ENCODE measurements around the gene SCN3B. TPM values are rescaled to one million over a fixed set of nuclear protein-coding genes. Genes with fewer than 3 reads are reported as not detected.

SCN3B gene
- polyA plus RNA-seq, 1 experiment: 0.17 TPM

GRCh38 chr11:123585706-123586105, 68.7 kb downstream of the SCN3B start:
- CTCF ChIA-PET: interaction anchor here (1.0 to 3.6 kb wide), 3 partner anchors 9 to 126 kb away, joined by 3 to 22 read pairs (median 7); no protein-coding TSS in a partner anchor
- no peak for DNase-seq (ENCODE audit: low read depth, low spot score)
- Histone ChIP-seq H3K27me3 (ENCODE audit: control insufficient read depth, insufficient read depth, low read length) (no peaks in the 10 kb centered on the region), H3K27ac (ENCODE audit: low read depth, low read length) (peak overlapping the region; percentile 21), H3K9me3 (ENCODE audit: control insufficient read depth, insufficient read depth, low read length) (no peaks in the 10 kb centered on the region; the same call in 1 of the 2 replicates), H3K4me3 (ENCODE audit: low read depth, low read length) (no peak overlapping the region)
- no peak for TF ChIP-seq CTCF (IDR thresholded peaks at IDR 0.05; ENCODE audit: low read depth, low read length)
- POLR2A ChIA-PET: no interaction called here

DNA sequence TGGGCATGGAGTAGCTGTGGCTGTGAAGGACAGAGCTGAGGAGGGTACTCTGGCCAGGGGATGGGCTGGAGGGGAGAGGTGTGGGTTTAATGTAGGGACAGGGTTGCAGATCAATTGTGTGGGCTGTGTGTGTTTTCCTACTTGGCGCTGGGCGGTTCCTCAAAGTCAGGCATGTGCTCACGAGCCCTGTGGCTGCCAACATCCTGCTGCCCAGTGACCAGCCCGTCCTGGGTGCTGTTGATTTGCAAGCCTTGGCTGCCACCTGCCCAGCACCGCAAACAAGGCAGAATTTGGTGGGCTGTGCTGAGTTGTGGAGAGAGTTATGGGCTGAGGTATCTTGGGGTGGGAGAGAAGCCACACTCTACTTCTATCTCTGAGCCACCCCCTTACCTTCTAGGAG, 69.2 kb downstream of the SCN3B start:
- TF ChIP-seq CTCF (IDR thresholded peaks at IDR 0.05; ENCODE audit: low read depth, low read length): no peak
- no peak for DNase-seq (ENCODE audit: low read depth, low spot score)
- H3K4me3 ChIP-seq (ENCODE audit: low read depth, low read length): no peak overlapping the region
- ChIA-PET POLR2A (no interaction called here), CTCF (interaction anchor here (1.0 to 3.6 kb wide), 2 partner anchors 9 to 122 kb away, joined by 3 to 22 read pairs; no protein-coding TSS in a partner anchor)
- no peaks in the 10 kb centered on the region for H3K27me3 ChIP-seq (ENCODE audit: control insufficient read depth, insufficient read depth, low read length)
- H3K9me3 ChIP-seq (ENCODE audit: control insufficient read depth, insufficient read depth, low read length): no peaks in the 10 kb centered on the region; the same call in 1 of the 2 replicates
- H3K27ac ChIP-seq (ENCODE audit: low read depth, low read length): no peak overlapping the region

DNA sequence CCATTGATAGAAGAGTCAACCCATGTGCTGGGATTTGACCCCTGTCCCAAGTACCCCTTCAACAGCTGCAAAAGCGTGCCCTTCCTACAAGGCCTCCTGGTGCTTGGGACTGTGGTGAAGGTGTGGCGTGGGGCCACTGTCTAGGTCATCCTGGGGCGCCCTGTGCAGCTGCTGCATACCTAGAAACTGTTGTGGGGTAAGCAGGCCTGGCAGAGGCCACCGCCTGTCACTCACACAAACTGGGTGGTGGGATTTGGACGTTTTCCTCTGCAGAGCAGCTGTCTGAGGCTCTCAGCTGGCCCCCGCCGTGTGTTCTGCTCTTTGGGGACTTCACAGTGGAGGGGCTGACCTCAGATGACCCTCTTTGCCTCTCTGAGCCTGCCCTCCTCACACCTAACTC, 69.7 kb downstream of the SCN3B start:
- ChIA-PET POLR2A (no interaction called here), CTCF (interaction anchor here (1.0 to 7.2 kb wide), 3 partner anchors 8 to 123 kb away, joined by 3 to 212 read pairs (median 22); no protein-coding TSS in a partner anchor)
- TF ChIP-seq CTCF (IDR thresholded peaks at IDR 0.05; ENCODE audit: low read depth, low read length): no peak
- no peak overlapping the region for H3K4me3 ChIP-seq (ENCODE audit: low read depth, low read length)
- H3K9me3 ChIP-seq (ENCODE audit: control insufficient read depth, insufficient read depth, low read length): no peaks in the 10 kb centered on the region; the same call in 1 of the 2 replicates
- no peak for DNase-seq (ENCODE audit: low read depth, low spot score)
- no peak overlapping the region for H3K27ac ChIP-seq (ENCODE audit: low read depth, low read length)
- no peaks in the 10 kb centered on the region for H3K27me3 ChIP-seq (ENCODE audit: control insufficient read depth, insufficient read depth, low read length)

DNA sequence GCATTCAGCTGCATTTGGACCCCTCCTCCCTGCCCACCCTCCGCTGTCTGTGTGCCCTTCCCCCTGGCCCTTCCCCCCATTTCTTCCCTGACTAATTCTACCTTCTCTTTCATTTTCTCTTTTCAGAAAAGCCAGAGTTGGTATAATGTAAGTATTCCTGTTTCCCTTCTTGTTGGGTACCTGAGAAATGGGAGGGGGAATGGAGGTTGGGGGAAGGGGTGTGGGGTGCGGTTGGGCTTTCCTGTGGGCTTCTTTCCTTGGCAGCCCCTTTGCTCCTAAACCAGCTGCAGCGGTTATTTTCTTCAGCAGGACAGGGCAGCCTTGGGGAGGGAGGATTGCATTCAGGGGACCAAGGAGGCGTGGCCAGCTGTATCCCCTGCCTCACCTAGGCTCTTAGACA, 70.2 kb downstream of the SCN3B start:
- ChIA-PET CTCF (interaction anchor here (3.6 to 7.2 kb wide), 2 partner anchors 8 to 124 kb away, joined by 22 to 212 read pairs; no protein-coding TSS in a partner anchor), POLR2A (no interaction called here)
- no peak for TF ChIP-seq CTCF (IDR thresholded peaks at IDR 0.05; ENCODE audit: low read depth, low read length)
- Histone ChIP-seq H3K9me3 (ENCODE audit: control insufficient read depth, insufficient read depth, low read length) (no peaks in the 10 kb centered on the region; the same call in 1 of the 2 replicates), H3K4me3 (ENCODE audit: low read depth, low read length) (no peak overlapping the region), H3K27ac (ENCODE audit: low read depth, low read length) (no peak overlapping the region), H3K27me3 (ENCODE audit: control insufficient read depth, insufficient read depth, low read length) (no peaks in the 10 kb centered on the region)
- no peak for DNase-seq (ENCODE audit: low read depth, low spot score)

DNA sequence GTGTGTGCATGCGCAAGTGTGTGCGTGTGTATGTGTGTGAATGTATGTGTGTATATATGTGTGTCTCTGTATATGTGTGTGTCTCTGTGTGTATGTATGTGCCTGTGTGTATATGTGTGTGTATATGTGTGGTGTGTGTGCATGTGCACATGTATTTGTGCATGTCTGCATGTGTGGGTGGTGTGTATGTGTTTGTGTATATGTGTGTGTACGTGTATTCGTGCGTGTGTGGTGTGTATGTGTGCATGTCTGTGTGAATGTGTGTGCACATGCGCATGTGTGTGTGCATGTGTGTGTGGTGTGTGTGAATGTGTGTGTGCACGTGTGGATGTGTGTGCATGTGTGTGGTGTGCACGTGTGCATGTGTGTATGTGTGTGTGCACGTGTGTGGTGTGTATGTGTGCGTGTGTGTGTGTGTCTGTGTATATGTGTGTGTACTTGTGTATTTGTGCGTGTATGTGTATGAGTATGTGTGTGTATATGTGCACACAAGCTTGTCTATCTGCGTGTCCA, 71.4 kb downstream of the SCN3B start:
- POLR2A ChIA-PET: no interaction called here
- Histone ChIP-seq H3K27me3 (ENCODE audit: control insufficient read depth, insufficient read depth, low read length) (no peaks in the 10 kb centered on the region), H3K27ac (ENCODE audit: low read depth, low read length) (no peak overlapping the region), H3K9me3 (ENCODE audit: control insufficient read depth, insufficient read depth, low read length) (no peaks in the 10 kb centered on the region; the same call in 1 of the 2 replicates), H3K4me3 (ENCODE audit: low read depth, low read length) (no peak overlapping the region)
- no peak for TF ChIP-seq CTCF (IDR thresholded peaks at IDR 0.05; ENCODE audit: low read depth, low read length)
- CTCF ChIA-PET: interaction anchor here (7.2 kb wide), 1 partner anchor 125 kb away, joined by 212 read pairs; no protein-coding TSS in a partner anchor
- no peak for DNase-seq (ENCODE audit: low read depth, low spot score)

All from AG04450 (cell line).